Lower leg skin (tissue), 4 donors: ENCODE data around the gene MED9. TPM values are rescaled to one million over a fixed set of nuclear protein-coding genes. Genes with fewer than 3 reads are reported as not detected.

ENCODE experiments used
- DNase-seq, 2 donors: peaks; one replicate each; pipeline ENCODE4 v3.0.0-alpha.2; 2019; ENCODE audit warnings: low spot score in 2 of 2
- H3K4me3 ChIP-seq: fragments of 200-600 bp; sonication (generic); 2 replicates; pipeline ENCODE4 v1.5.1; 2017; ENCODE audit warnings: mild to moderate bottlenecking, low read depth; ENCODE audit not compliant: poor library complexity, severe bottlenecking
- POLR2A ChIP-seq, 2 donors: fragments of 450-650 bp; IDR thresholded peaks; one replicate each; pipeline ENCODE4 v1.6.1; 2016 to 2017; ENCODE audit warnings: antibody characterized with exemption in 2 of 2, mild to moderate bottlenecking in 1 of 2, moderate library complexity in 1 of 2
- WGBS, 2 donors: methylation state at CpG; one replicate each; pipeline ENCODE4 v1.1.5; 2018; 5-methylcytosine and 5-hydroxymethylcytosine counted together
- intact Hi-C: fragments of 100-400 bp; cut with DNase I; formaldehyde crosslinking; loops from one replicate; pipeline ENCODE4 v1.15.0; 2023; ENCODE audit warnings: low total_unique reads
- total RNA-seq, 4 donors: library from RNA; depleted of rRNA; stranded (reverse); fragments of >200 nt; gene quantifications; one replicate each; pipeline ENCODE4 v1.1.0, GENCODE V29; 2016
- TF ChIP-seq, protein P1 (sequence below), 3 donors: fragments of 450-650 bp; IDR thresholded peaks; one replicate each; pipeline ENCODE4 v1.5.1; 2016; ENCODE audit warnings: antibody characterized with exemption in 3 of 3, mild to moderate bottlenecking in 3 of 3, moderate library complexity in 2 of 3

MED9 gene
- total RNA-seq, 4 donors from 2014 or later = 14.8 to 29.3 (median 24.2) TPM

DNA sequence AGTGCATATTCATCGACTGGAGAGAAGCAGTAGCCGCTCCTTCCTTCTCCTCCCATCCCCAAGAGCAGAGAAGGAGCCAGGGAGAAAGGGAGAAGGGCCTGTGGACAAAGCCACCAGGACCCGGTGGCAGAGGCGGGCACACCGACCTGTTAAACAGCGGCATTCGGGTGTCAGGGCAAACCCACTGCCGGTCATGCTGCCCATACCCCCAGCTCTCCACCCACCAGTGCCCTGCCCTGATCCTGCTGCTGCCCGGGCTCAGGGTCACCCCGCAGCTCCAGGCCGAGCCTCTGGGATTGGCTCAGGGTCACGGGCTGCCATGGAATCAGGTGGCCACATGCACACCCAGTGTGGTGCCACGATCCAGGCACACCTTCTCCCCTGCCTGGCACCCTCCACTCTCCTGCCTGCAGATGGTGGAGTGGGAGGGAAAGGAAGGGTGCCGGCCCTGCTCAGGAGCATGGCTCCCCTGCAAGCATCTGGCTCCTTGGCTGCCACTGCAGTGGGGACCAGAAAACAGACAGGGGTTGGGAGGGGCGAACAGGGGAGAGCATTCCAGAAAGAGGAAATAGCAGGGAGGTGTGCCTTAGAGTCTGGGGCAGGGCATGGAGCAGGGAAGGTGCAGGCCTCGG lies 37.7 kb downstream of the MED9 start:
- 85 to 92% methylated on average over 13 to 16 of the region's 16 CpGs for WGBS, 2 donors
- H3K4me3 ChIP-seq = no peak overlapping the region
- no peak for DNase-seq
- TF ChIP-seq, protein P1, sequence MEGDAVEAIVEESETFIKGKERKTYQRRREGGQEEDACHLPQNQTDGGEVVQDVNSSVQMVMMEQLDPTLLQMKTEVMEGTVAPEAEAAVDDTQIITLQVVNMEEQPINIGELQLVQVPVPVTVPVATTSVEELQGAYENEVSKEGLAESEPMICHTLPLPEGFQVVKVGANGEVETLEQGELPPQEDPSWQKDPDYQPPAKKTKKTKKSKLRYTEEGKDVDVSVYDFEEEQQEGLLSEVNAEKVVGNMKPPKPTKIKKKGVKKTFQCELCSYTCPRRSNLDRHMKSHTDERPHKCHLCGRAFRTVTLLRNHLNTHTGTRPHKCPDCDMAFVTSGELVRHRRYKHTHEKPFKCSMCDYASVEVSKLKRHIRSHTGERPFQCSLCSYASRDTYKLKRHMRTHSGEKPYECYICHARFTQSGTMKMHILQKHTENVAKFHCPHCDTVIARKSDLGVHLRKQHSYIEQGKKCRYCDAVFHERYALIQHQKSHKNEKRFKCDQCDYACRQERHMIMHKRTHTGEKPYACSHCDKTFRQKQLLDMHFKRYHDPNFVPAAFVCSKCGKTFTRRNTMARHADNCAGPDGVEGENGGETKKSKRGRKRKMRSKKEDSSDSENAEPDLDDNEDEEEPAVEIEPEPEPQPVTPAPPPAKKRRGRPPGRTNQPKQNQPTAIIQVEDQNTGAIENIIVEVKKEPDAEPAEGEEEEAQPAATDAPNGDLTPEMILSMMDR (IDR thresholded peaks at IDR 0.05) = no peak
- TF ChIP-seq POLR2A (IDR thresholded peaks at IDR 0.05) = no peak
- intact Hi-C loops = loop anchor here (10.0 kb wide), 1 partner anchor 50 kb away; no protein-coding TSS in a partner anchor

GRCh38 chr17:17514993-17515933 lies 38.5 kb downstream of the MED9 start:
- 84 to 92% methylated on average over 14 to 21 of the region's 21 CpGs for WGBS, 2 donors
- intact Hi-C loops = loop anchor here (10.0 kb wide), 1 partner anchor 50 kb away; no protein-coding TSS in a partner anchor
- H3K4me3 ChIP-seq = no peak overlapping the region
- TF ChIP-seq, protein P1 (IDR thresholded peaks at IDR 0.05) = no peak
- TF ChIP-seq POLR2A (IDR thresholded peaks at IDR 0.05) = no peak
- no peak for DNase-seq

GRCh38 chr17:17515934-17516930 lies 39.4 kb downstream of the MED9 start:
- H3K4me3 ChIP-seq = no peak overlapping the region
- no peak for TF ChIP-seq POLR2A (IDR thresholded peaks at IDR 0.05)
- DNase-seq = no peak
- WGBS, 2 donors = 73 to 82% methylated on average over 21 of the region's 21 CpGs
- intact Hi-C loops = loop anchor here (10.0 kb wide), 1 partner anchor 49 kb away; no protein-coding TSS in a partner anchor

DNA sequence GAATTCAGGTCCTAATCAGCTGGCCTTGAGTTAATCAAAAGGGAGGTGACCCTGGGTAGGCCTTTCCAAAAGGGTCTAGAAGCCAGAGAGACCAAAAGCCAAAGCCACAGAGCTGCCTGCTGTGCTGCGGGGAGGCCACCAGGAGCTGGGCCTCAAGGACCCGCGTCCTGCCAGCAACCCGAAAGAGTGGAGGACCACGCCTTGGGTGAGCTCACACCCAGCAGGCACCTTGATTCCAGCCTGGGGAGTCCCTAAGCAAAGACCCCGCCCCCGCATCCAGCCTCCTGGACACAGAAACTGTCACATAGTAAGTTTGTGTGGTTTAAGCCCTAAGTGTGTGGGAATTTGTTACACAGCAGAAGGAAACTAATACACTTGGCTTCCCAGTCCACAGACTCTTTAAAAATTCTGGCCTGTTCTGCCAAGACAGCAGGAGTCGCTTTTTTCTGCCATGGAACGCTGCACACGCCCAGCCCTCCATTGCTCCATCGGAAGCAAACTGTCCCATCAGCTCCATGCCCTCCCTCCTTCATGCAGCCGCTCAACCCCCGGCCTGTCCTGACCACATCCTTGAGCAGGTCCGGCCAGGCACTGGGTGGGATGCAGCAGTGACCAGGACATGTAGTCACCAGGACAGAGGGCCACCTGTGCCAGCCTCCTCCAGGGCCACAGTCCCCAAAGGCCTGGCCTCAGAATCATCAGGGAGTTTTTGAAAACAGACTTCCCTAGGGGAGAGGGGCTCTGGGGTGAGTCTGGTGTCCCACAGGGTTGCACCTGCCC lies 40.3 kb downstream of the MED9 start:
- intact Hi-C loops = loop anchor here (10.0 kb wide), 1 partner anchor 48 kb away; no protein-coding TSS in a partner anchor
- H3K4me3 ChIP-seq = no peak overlapping the region
- TF ChIP-seq POLR2A (IDR thresholded peaks at IDR 0.05) = no peak
- TF ChIP-seq, protein P1 (IDR thresholded peaks at IDR 0.05) = no peak
- no peak for DNase-seq
- 85% methylated on average over 9 to 14 of the region's 14 CpGs for WGBS, 2 donors

GRCh38 chr17:17518014-17518413 lies 41.2 kb downstream of the MED9 start:
- H3K4me3 ChIP-seq = no peak overlapping the region
- 82 to 84% methylated on average over 10 to 15 of the region's 15 CpGs for WGBS, 2 donors
- intact Hi-C loops = loop anchor here (10.0 kb wide), 1 partner anchor 47 kb away; no protein-coding TSS in a partner anchor
- DNase-seq = no peak
- TF ChIP-seq POLR2A (IDR thresholded peaks at IDR 0.05) = no peak
- TF ChIP-seq, protein P1 (IDR thresholded peaks at IDR 0.05) = no peak
